ENCODE results near the gene SPATA3.
A peak's percentile ranks its signal among the peaks of the same experiment; 100 is the strongest.
"Not testable (repeated sequence)": the region's sequence is repeated elsewhere in the genome, so short reads cannot be mapped to it uniquely, and the experiment has no call there.

The SPATA3 gene

GRCh38 chr2:230995821-230996220 lies at the start of gene SPATA3:
SPATA3 (plus strand) TSS chr2:230996121; CDS start chr2:230996234, 113 bp downstream.
- DNase-seq: no peak

- no peak for DNase-seq
Measured at GRCh38 chr2:230946429-230947234, 49.3 kb upstream of the SPATA3 start.

- no peak for DNase-seq
Measured at GRCh38 chr2:230947235-230947576, 48.7 kb upstream of the SPATA3 start.

GRCh38 chr2:230947908-230948365 lies 48.0 kb upstream of the SPATA3 start:
- no peak for DNase-seq

GRCh38 chr2:230949966-230950873 lies 45.7 kb upstream of the SPATA3 start:
- DNase-seq: peak; percentile 39

GRCh38 chr2:230950874-230951339 lies 45.0 kb upstream of the SPATA3 start:
- DNase-seq: no peak

GRCh38 chr2:230951396-230951795 lies 44.5 kb upstream of the SPATA3 start:
- no peak for DNase-seq

GRCh38 chr2:230952226-230952956 lies 43.5 kb upstream of the SPATA3 start:
- DNase-seq: no peak

GRCh38 chr2:230953845-230954244 lies 42.1 kb upstream of the SPATA3 start:
- DNase-seq: no peak

- no peak for DNase-seq
Measured at GRCh38 chr2:230954746-230955145, 41.2 kb upstream of the SPATA3 start.

- DNase-seq: no peak
Measured at GRCh38 chr2:230955163-230955737, 40.7 kb upstream of the SPATA3 start.

GRCh38 chr2:230956827-230957755 lies 38.8 kb upstream of the SPATA3 start:
- DNase-seq: peak; percentile 62

- DNase-seq: no peak
Measured at GRCh38 chr2:230957756-230958391, 38.0 kb upstream of the SPATA3 start.

GRCh38 chr2:230958820-230959756 lies 36.8 kb upstream of the SPATA3 start:
- DNase-seq: no peak

GRCh38 chr2:230960026-230960425 lies 35.9 kb upstream of the SPATA3 start:
- DNase-seq: no peak

- DNase-seq: no peak
Measured at GRCh38 chr2:230961091-230961491, 34.8 kb upstream of the SPATA3 start.

GRCh38 chr2:230964136-230964730 lies 31.7 kb upstream of the SPATA3 start:
- no peak for DNase-seq

GRCh38 chr2:230967113-230967512 lies 28.8 kb upstream of the SPATA3 start:
- DNase-seq: no peak

GRCh38 chr2:230968314-230968713 lies 27.6 kb upstream of the SPATA3 start:
- not testable (repeated sequence) for DNase-seq

All from stimulated activated CD4-positive, alpha-beta T cell treated with anti-CD3 and anti-CD28 coated beads, Interleukin-4, amount 100 ng/mL, for 24 hours (primary cell).